Measurements from ENCODE around the gene CDHR2.
"Not testable (repeated sequence)": the region's sequence is repeated elsewhere in the genome, so short reads cannot be mapped to it uniquely, and the experiment has no call there.

The CDHR2 gene

DNA sequence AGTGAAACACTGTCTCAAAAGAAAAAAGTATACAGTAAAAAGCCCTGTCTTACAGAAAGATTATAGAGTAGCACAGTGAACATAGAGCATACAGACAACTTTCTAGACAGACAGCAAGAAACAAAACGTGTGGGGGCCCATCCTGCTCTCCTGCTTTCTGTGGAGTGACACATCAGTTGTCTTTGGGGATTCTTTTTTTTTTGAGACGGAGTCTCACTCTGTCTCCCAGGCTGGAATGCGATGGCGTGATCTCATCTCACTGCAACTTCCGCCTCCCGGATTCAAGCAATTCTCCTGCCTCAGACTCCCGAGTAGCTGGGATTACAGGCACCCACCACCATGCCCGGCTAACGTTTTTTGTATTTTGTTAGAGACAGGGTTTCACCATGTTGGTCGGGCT lies 14.9 kb downstream of the CDHR2 start:
- DNase-seq (ENCODE audit: low read depth in 1 of 2, low spot score in 1 of 2): no peak

DNA sequence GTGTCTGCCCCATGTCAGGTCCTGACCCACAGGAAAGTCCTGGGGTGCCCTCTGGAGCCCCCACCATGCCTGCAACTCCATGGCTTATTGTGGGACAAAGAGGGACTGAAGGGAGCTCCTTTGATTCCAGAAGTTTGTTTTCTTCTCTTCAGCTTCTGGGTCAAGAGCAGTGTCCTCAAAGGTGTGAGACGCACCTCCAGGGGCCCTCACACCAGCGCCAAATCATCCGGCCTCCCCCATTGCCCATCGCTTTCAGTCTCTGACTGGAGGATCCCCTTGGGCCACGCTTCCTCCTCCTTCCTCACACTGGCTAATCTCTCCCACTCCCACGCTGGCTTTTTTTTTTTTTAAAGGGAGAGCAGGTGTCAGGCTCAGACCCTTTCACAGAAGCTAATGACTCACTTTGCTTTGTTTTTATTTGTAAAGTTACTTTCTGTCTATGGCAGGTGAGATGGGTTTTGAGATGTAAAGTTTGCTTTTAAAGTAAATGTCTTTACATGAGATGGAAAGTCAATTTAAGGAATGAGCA lies 16.7 kb downstream of the CDHR2 start:
- DNase-seq (ENCODE audit: low read depth in 1 of 2, low spot score in 1 of 2): no peak

DNA sequence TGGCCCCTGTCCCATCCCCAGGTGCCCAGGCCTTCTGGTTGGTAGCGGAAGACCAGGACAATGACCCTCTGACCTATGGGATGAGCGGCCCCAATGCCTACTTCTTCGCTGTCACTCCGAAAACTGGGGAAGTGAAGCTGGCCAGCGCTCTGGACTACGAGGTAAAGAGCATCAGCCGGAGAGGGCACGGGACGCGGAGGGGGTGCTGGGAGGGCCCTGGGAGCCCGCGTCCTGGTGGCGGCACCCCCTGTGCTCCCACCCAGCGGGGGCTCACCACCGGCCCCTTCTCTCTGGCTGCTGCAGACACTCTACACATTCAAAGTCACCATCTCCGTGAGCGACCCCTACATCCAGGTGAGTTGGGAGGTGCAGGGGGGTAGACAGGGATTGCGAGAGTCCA lies 19.5 kb downstream of the CDHR2 start:
- DNase-seq (ENCODE audit: low read depth in 1 of 2, low spot score in 1 of 2): no peak

DNA sequence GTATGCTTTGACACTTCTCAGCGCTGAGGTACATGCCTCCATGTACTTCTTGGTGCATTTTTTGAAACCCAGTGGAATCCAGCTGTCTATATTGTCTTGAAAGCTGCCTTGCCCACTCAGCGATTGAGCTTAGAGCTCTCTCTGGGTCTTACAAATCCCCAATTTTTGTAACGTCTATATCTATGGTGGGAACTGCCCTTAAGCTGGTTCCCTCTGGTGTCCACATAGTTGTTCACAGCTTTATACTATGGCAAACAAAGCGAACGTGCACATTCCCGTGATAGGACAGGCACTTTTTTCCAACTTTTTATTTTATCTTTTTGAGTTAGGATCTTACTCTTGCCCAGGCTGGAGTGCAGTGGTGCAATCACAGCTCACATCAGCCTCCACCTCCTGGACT lies 20.9 kb downstream of the CDHR2 start:
- no peak for DNase-seq (ENCODE audit: low read depth in 1 of 2, low spot score in 1 of 2)

DNA sequence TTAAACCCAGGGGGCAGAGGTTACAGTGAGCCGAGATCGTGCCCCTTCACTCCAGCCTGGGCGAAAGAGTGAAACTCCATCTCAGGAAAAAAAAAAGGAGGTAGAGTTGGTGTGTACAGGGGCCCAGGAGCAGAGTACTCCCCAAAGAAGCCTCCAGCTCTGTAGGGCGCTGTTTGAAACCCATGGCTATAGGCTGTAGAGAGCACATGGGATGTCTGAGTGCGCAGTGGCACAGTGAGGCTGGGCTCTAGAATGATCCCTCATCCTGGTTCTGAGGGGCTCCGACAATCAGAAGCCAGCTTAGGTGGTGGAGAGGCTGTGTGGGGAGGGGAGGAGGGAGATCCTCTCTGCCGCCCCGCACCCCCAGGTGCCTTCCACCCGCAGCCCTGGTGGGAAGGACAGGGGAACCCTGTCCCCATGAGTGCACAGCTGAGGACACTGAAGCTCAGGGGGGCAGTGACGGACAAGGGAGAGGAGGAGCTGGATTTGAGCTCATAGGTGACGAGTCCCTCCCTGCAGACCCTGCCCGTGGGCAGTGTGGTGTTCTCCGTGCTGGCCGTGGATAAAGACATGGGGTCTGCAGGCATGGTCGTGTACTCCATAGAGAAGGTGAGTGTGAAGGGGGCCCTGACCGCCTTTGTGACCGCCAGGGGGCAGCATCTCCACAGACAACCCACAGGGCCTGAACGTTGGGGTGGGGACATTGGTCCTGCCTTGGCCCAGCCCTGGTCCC lies 24.6 kb downstream of the CDHR2 start:
- DNase-seq (ENCODE audit: low read depth in 1 of 2, low spot score in 1 of 2): peak; percentile 65 to 72

DNA sequence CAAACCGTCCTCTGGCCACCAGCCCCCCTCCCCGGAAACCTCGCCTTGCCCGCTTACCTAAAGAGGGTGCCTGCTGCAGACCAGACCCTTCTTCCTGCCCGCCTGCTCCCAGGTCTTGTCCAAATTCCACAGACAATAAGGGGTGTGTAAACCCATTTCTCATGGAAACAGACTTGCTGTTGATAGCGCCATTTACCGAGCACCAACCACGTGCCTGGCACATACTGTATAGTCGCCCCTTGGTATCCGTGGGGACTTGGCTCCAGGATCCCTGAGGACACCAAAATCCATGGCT lies 25.1 kb downstream of the CDHR2 start:
- no peak for DNase-seq (ENCODE audit: low read depth in 1 of 2, low spot score in 1 of 2)

DNA sequence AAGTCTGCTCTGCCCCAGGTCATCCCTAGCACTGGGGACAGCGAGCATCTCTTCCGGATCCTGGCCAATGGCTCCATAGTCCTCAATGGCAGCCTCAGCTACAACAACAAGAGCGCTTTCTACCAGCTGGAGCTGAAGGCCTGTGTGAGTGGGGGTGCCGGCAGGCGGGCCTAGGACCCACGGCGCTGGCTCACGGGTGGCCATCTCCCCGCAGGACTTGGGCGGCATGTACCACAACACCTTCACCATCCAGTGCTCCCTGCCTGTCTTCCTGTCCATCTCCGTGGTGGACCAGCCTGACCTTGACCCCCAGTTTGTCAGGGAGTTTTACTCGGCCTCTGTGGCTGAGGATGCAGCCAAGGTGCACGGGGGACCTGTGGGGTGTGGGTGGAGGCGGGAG lies 25.9 kb downstream of the CDHR2 start:
- no peak for DNase-seq (ENCODE audit: low read depth in 1 of 2, low spot score in 1 of 2)

DNA sequence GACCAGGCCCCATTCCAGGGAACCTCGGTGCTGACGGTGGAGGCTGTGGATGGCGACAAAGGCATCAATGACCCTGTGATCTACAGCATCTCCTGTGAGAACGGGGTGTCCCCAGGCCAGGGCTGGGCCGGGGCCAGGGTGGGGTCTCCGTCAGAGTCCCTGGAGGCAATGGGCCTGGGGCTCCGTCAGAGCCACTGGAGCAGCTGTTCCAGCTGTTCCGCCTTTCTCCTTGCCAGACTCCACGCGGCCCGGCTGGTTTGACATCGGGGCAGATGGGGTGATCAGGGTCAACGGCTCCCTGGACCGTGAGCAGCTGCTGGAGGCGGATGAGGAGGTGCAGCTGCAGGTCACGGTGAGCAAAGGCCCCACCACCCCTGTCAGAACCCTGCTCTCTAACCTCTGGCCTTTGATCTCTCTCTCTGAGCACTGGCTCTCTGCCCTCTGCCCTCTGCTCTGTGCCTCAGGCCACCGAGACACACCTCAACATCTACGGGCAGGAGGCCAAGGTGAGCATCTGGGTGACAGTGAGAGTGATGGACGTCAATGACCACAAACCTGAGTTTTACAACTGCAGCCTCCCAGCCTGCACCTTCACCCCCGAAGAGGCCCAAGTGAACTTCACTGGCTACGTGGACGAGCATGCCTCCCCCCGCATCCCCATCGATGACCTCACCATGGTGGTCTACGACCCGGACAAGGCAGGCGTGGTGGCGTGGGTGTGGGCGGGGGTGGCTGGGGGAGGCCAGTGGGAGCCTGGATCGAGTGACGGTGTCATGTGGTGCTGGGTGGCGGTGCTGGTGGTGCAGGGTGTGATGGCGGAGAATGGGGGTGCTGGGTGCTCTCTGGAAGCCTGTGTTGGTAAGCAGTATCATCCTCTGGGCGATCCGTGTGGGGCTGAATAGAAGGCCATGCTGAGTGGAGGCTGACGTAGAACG lies 26.6 kb downstream of the CDHR2 start:
- no peak for DNase-seq (ENCODE audit: low read depth in 1 of 2, low spot score in 1 of 2)

DNA sequence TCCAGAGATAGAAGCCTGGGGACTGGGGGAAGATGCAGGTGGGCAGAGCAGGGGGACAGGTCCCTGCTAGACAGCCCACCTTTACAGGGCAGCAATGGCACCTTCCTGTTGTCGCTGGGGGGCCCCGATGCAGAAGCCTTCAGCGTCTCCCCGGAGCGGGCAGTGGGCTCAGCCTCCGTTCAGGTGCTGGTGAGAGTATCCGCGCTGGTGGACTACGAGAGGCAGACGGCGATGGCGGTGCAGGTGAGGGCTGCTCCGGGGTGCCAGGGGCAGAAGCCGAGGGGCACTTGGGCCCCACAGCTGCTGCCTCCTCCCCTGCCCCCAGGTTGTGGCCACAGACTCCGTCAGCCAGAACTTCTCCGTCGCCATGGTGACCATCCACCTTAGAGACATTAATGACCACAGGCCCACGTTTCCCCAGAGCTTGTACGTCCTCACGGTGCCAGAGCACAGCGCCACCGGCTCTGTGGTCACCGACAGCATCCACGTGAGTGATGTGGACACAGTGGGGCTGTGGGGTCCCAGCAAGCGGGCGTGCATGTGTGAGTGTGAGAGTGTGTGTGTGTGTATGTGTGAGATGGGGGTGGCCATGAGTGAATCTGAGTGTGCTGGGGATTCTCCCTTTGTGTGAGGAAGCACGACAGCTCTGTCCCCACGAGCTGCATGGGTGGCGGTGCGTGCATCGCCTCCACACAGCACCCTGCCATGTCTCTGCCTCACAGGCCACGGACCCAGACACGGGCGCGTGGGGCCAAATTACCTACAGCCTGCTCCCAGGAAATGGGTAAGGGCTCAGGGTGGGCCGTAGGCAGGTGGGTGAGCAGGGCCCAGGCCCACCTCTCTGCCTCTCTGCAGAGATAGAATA lies 28.4 kb downstream of the CDHR2 start:
- no peak for DNase-seq (ENCODE audit: low read depth in 1 of 2, low spot score in 1 of 2)

DNA sequence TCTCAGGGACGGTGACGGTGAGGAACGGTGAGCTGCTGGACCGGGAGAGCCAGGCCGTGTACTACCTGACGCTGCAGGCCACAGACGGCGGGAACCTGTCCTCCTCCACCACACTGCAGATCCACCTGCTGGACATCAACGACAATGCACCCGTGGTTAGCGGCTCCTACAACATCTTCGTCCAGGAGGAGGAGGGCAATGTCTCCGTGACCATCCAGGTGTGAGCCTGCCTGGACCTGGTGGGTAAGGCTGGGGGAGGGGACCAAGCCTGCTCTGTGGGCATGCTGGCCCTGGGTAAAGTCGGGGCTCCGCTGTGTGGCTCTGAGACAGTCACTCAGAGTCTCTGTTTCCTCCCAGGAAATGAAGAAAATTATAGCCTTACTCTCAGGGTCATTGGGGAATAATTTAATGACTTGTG lies 29.3 kb downstream of the CDHR2 start:
- no peak for DNase-seq (ENCODE audit: low read depth in 1 of 2, low spot score in 1 of 2)

DNA sequence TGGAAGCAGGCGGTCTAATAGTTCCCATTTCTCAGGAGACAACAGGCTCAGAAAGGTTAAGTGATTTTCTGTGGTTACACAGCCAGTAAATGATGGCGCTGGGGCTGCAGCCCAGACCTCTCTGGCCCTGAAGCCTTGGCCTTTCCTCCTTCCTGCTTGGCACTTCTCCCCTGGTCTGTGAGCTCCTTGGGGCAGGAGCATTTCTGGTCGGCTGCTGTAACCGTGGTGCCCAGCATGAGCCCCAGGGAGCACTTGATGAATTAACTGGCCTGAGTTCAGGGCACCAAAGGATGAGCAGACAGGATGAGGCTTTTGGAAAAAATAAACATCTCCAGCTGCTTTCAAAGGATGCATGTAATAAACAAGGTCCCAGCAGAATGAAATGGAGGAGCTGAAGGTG lies 30.2 kb downstream of the CDHR2 start:
- no peak for DNase-seq (ENCODE audit: low read depth in 1 of 2, low spot score in 1 of 2)

DNA sequence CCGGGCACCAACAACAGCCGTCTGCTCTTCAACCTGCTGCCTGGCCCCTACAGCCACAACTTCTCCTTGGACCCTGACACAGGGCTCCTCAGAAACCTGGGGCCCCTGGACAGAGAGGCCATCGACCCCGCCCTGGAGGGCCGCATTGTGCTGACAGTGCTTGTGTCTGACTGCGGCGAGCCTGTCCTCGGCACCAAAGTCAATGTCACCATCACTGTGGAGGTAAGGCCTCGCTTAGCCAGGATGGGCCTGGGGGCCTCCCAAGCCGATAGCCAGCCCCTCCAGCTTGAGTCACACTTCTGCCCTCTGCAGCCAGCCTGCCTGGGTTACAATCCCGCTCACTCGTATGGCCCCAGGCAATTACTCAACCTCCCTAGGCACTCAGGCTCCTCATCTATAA lies 32.2 kb downstream of the CDHR2 start:
- no peak for DNase-seq (ENCODE audit: low read depth in 1 of 2, low spot score in 1 of 2)

DNA sequence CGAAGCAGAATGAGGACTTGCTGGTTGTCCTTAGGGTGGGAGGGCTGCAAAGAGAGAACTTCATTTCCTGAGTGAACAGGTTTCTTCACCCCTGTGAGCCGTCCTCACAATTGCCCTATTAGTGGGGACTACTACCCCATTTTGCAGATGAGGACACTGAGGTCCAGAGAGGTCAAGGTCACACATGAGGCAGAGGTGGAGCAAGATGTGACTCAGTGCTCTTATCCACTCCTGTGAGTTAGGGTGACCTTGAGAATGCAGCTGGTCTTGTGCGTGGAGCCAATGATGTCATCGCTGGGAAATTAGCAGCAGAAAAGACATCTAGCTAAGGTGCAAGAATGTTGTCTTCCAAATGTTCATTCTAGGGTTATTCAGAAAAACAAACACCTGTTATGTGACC lies 33.9 kb downstream of the CDHR2 start:
- DNase-seq (ENCODE audit: low read depth in 1 of 2, low spot score in 1 of 2): no peak

DNA sequence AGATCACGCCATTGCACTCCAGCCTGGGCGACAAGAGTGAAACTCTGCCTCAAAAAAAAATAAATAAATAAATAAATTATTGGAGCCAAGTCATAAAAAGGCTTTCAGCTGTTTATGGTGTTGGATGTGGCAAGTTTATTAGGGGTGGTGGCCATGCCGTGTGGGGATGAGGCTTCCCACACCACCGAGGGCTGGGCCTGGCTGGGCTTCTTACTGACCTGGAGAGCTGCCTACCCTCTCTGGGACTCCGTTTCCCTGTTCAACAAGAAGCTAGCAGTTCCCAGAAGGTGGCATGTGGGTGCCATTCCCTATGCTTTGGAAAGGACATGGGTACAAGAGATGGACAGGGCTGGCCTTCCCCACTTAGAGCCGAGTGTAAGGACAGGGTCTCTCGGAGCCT lies 38.3 kb downstream of the CDHR2 start:
- no peak for DNase-seq (ENCODE audit: low read depth in 1 of 2, low spot score in 1 of 2)

DNA sequence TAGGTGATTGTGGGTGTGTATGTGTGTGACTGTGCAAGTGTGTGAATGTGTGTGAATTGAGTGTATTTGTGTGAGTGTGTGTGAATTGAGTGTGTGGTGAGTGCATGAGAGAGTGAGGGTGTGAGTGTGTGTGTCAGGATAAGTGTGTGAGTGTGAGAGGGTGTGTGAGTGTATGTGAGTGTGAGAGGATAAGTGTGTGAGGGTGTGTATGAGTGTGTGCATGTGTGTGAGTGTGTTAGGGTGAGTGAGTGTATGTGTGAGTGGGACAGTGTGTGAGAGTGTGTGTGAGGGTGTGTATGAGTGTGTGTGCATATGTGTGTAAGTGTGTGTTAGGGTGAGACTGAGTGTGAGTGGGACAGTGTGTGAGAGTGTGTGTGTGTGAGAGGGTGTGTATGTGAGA lies 39.2 kb downstream of the CDHR2 start:
- DNase-seq (ENCODE audit: low read depth in 1 of 2, low spot score in 1 of 2): no peak

DNA sequence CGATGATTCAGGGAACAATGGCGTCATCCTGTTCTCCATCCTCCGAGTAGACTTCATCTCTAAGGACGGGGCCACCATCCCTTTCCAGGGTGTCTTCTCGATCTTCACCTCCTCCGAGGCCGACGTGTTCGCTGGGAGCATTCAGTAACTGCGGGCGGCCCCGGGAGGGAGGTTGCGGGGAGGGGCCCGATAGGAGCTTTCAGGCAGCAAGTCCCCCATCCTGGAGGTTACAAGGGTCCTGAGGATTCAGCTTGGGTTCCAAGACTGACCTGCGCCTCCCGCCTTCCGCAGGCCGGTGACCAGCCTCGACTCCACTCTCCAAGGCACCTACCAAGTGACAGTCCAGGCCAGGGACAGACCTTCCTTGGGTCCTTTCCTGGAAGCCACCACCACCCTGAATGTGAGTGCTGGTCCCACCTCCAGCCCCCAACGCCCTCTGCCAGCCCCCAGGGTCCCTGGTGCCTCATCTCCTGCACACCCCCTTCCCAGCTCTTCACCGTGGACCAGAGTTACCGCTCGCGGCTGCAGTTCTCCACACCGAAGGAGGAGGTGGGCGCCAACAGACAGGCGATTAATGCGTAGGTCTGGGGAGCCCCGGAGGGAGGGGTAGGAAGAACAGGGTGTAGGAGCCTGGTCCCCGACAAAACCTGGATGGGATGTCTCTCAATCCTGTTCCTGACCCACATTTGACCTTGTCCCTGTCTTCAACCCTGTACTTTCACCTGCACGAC lies 40.1 kb downstream of the CDHR2 start:
- no peak for DNase-seq (ENCODE audit: low read depth in 1 of 2, low spot score in 1 of 2)

DNA sequence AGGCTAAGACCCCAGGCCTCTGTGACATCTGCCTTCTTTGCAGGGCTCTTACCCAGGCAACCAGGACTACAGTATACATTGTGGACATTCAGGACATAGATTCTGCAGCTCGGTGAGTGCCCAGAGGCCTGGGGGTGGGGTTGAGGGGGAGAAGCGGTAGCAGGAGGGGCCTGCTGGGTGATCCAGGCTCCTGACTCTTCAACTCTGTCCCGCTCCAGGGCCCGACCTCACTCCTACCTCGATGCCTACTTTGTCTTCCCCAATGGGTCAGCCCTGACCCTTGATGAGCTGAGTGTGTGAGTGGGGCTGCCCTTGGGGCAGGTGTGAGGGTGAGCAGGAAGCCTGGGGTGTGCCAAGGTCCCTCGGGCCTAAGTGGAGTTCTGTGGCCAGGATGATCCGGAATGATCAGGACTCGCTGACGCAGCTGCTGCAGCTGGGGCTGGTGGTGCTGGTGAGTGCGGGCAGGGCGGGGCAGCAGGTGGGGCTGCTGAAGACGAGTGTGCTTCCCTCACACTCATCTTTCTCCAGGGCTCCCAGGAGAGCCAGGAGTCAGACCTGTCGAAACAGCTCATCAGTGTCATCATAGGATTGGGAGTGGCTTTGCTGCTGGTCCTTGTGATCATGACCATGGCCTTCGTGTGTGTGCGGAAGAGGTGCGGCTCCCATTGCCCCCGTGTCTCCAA lies 41.0 kb downstream of the CDHR2 start:
- no peak for DNase-seq (ENCODE audit: low read depth in 1 of 2, low spot score in 1 of 2)

DNA sequence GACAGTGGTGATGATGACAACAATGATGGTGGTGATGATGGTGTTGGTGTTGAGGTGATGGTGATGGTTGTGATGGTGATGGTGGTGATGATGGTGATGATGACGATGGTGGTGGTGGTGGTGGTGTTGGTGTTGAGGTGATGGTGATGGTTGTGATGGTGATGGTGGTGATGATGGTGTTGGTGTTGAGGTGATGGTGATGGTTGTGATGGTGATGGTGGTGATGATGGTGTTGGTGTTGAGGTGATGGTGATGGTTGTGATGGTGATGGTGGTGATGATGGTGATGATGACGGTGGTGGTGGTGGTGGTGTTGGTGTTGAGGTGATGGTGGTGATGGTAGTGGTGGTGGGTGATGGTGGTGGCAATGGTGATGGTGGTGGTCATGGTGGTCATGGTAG lies 42.5 kb downstream of the CDHR2 start:
- not testable (repeated sequence) for DNase-seq (ENCODE audit: low read depth in 1 of 2, low spot score in 1 of 2)

DNA sequence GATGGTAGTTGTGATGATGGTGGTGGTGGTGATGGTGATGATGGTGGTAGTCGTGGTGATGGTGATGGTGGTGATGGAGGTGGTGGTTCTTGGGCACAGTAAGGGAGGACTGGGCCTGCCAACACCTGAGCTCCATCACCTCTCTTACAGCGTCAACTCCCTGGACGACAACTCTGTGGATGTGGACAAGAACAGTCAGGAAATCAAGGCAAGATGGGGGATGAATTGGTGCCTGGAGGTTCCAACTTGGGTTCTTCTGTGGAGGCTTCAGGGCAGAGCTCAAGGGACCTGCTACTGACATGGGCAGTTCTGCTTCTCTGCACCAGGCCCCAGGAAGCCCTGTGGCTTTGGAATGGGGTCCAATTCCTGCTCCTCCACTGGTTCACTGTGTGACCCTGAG lies 43.4 kb downstream of the CDHR2 start:
- DNase-seq (ENCODE audit: low read depth in 1 of 2, low spot score in 1 of 2): no peak

DNA sequence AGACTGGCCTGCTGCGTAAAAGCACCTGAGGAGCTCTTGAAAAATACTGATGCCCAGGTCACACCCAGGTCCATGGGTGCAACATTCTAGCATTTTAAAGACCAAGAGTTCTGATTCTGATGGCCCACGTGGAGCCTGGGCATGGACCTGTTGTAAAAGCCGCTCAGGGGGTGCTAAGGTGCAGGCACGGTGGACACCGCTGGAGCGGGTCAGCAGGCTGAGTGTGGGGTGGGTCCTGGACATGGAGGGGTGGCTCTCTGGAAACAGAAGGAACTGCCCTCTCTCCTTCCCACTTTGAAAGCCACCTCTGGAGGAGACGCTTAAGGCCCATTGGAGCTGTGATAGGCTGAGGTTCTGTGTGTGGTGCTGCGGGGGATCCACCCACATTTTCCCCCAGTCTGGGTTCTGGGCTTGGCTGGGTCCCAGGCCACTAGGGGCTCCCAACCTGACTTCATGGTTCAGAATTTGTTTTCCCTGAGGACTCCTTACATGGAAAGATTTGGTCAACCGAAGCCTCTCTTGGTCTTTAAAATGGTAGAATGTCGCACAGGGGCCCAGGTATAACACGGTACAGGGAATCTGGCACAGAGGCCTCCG lies 44.2 kb downstream of the CDHR2 start:
- DNase-seq (ENCODE audit: low read depth in 1 of 2, low spot score in 1 of 2): no peak

Measured in activated T-helper 1 cell treated with anti-CD3 and anti-CD28 coated beads, Interleukin-2, amount 50 U/mL, for 16 hours (primary cell).